CD4-positive, alpha-beta T cell treated with Interleukin-6 for 4 hours (primary cell): Measurements from ENCODE around the gene TLR8.

Experiments used
- DNase-seq: peaks from one replicate; pipeline ENCODE4 v3.0.0-alpha.2; 2020; ENCODE audit warnings: mixed read lengths

TLR8 gene

GRCh38 chrX:12970691-12971202, 64.3 kb downstream of the TLR8 start:
- peak; percentile 66 for DNase-seq

- DNase-seq: peak; percentile 64
Measured at GRCh38 chrX:12971282-12972003, 65.0 kb downstream of the TLR8 start.

- peak; percentile 39 for DNase-seq
Measured at GRCh38 chrX:12972243-12972642, 65.8 kb downstream of the TLR8 start.
